Stimulated activated CD4-positive, alpha-beta T cell treated with anti-CD3 and anti-CD28 coated beads, Interleukin-4, amount 100 ng/mL, for 1 hour (primary cell): ENCODE data around the gene SNRPA.
A peak's percentile ranks its signal among the peaks of the same experiment; 100 is the strongest.
"Not testable (repeated sequence)": the region's sequence is repeated elsewhere in the genome, so short reads cannot be mapped to it uniquely, and the experiment has no call there.

Source experiments
- DNase-seq: peaks from one replicate; pipeline ENCODE4 v3.0.0-alpha.2; 2020

SNRPA gene

DNA sequence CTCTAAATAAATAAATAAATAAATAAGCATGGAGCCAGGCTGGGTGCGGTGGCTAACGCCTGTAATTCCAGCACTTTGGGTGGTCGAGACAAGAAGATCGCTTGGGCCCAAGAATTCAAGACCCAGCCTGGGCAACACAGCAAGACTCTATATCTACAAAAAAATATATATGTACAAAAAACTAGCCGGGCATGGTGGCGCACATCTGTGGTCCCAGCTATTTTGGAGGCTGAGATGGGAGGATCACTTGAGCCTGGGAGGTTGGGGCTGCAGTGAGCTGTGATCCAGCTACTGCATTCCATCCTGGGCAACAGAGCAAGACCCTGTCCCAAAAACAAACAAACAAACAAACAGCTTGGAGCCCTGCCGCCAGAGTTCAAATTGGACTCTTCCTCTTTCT is 3.5 kb upstream of the SNRPA start:
- DNase-seq, result no peak

DNA sequence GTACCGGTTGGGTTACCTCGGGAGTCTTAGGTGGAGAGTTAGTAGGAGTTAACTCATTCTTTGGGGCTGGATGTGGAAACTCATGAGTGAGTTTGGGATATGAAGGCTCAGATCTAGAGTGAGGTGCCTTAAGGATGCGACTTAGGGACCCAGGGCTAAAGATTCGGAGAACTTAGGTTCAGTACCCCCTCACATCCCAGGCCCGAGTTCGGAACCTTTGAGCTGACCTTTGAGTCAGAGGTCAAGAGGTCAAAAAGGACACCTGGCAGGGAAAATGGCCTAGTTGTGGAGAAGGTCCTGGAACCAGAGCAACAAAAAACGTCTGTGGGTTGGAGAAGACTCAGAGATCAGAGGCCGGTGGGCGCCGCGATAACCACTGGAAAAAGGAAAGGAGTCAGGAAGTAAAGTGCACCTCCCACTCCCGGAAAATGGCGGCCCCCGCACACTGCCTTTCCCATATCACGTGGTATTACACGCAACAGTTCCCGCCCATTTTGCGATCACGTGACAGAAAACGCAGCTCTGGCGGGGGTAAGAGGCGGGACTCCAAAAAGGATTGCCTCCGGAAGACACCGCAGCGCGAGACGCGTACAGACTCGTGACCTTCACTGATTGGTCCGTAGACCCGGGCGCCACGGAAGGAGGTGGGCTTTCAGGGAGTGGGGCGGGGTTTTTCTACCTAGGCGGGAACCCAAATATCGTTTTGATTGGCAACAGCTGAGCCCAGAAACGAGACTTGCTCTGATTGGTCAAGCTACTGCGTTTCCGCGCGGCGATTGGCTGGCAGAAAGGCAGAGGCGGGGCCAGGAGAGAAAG is 737 bp upstream of the SNRPA start, which contains the start of gene ACTMAP:
TSS of gene ACTMAP (minus strand) at position 420 of the 816 bp plus-strand sequence. CDS start 674 bp downstream, outside the sequence.
- DNase-seq, result peak; percentile 97

DNA sequence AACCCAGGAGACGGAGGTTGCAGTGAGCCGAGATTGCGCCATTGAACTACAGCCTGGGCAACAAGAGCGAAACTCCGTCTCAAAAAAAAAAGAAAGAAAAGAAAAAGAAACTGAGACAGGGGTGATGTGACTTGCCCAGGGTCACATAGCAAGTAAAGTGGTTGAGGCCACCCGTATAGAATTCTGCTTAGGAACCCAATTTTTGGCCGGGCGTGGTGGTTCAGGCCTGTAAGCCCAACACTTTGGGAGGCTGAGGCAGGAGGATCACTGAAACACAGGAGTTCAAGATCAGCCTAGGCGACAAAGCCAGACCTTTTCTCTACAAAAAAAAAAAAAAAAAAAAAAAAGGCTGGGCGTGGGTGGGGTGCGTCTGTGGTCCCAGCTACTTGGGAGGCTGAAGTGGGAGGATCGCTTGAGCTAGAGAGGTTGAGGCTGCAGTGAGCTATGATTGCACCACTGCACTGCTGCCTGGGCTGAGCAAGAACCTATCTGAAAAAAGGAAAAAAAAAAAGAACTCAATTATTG is 1.3 kb downstream of the SNRPA start:
- no peak for DNase-seq

DNA sequence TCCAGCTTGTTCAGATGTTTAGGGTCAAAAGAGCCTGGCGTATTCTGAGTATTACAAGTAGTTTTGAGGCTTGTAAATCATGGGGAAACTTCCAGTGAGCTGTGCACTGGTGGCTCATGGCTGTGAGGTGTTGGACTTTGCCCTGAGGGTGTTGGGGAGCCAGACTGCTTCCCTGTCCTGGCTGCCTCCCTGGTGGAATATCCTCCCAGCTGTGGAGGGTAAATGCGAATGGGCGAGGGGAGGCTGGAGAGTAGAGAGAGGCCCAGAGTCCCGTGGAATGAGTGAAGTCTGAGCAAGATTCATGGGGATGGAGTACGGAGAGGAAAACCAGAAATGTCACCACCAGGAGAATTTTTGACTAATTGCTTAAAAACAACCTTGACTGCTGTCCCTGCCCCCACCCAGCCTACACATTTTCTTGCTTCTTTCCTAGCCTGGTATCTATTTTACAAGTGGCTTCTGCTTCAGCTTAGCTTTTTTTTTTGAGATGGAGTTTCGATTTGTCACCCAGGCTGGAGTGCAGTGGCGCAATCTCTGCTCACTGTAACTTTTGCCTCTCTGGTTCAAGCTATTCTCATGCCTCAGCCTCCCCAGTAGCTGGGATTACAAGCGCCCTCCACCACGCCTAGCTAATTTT is 3.7 kb downstream of the SNRPA start:
- peak; percentile 68 for DNase-seq

DNA sequence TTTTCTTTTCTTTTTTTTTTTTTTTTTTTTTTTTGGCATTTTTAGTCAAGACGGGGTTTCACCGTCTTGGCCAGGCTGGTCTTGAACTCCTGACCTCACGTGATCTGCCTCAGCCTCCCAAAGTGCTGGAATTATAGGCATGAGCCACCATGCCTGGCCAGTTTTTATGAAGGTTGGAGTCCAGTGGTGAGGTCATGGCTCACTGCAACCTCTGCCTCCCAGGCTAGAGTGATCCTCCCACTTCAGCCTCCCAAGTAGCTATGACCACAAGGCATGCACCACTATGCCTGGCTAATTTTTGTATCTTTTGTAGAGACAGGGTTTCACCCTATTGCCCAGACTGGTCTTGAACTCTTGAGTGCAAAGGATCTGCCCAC is 4.2 kb downstream of the SNRPA start:
- no peak for DNase-seq

DNA sequence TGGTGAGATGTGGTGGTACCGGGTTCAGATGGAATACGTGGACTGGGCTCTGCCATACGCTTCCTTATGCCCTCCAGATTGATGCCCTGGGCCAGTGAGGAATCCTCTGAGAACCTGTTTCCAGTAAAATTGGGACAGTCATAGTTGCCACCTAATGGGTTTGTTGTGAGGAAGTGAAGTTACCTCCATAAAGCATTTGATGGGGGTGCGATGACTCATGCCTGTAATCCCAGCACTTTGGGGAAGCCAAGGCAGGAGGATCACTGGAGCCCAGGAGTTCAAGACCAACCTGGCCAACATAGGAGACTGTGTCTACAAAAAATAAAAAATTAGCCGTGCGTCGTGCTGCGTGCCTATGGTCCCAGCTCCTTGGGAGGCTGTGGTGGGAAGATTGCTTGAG is 4.8 kb downstream of the SNRPA start:
- no peak for DNase-seq

DNA sequence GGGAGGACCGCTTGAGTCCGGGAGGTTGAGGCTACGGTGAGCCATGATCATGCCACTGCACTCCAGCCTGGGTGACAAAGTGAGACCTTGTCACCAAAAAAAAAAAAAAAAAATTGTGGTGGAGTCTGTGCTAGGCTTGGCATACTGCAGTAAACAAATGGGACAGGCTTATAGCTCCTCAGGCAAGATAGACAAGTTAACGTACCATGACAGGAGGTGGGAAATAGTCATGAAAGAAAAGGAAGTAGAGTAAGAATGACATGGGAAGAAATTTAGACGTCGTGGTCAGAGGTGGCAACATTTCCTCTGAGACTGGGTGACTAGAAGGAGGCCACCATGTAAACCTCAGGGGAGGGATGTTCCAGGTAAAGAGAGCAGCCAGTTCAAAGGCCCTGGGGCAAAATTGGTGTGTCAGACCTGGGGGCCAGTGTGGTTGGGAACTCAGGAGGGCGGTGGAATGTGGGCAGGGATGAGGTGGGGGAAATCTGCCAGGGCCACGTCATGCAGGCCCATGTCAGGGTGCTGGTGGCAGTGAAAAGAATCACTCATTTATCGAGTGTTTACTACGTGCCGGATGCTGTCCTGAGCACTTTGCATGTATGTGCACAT is 5.6 kb downstream of the SNRPA start:
- DNase-seq, result peak; percentile 16

DNA sequence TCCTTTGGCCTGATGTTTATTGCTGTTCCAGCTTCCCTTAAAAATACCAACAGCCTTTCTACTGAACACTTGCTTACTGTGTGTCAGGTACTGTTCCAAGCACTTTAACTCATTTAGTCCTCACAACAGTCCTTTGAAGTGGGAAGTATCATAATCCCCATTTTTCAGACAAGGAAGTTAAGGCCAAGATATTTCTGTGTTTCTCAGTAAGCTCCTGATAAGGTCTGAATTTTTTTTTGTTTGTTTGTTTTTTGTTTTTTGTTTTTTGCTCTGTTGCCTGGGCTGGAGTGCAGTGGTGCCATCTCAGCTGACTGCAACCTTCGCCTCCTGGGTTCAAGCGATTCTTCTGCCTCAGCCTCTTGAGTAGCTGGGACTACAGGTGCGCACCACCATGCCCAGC is 7.5 kb downstream of the SNRPA start:
- no peak for DNase-seq

DNA sequence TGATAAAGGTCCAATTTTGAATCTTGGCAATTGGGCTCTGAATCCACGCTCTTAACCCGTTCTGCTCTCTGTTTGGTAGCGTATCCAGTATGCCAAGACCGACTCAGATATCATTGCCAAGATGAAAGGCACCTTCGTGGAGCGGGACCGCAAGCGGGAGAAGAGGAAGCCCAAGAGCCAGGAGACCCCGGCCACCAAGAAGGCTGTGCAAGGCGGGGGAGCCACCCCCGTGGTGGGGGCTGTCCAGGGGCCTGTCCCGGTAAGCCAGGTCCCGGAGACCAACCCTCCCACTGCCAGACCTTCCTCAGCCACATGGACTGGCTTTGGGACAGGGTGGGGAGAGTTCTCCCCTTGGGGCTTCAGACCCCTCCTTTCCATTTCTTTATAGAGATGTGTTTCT is 8.3 kb downstream of the SNRPA start:
- no peak for DNase-seq

DNA sequence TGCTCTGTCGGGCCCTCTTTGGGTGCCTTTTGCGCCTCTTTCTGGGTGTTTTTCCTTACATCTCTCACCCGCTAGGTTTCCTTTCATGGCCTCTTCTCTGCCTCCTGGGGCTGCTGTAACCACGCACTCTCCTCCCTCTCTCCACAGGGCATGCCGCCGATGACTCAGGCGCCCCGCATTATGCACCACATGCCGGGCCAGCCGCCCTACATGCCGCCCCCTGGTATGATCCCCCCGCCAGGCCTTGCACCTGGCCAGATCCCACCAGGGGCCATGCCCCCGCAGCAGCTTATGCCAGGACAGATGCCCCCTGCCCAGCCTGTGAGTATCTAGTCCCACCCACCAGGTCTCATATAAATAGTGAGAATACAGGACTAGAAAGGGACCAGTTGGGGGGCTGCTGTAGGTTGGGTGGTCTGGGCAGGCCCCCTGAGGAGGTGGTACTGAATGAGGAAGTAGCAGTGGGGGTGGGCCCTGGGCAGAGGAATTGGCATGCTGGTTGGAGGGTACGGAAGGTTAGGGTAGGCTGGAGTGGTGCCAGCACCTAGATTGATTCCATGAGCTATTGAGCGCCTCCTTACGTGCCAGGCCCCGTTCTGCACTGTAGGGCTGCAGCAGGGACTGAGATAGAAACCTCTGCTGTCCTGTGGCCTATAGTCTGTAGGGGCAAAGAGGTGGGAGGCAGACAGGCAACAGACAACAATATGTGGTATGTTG is 11.9 kb downstream of the SNRPA start:
- DNase-seq, result no peak

DNA sequence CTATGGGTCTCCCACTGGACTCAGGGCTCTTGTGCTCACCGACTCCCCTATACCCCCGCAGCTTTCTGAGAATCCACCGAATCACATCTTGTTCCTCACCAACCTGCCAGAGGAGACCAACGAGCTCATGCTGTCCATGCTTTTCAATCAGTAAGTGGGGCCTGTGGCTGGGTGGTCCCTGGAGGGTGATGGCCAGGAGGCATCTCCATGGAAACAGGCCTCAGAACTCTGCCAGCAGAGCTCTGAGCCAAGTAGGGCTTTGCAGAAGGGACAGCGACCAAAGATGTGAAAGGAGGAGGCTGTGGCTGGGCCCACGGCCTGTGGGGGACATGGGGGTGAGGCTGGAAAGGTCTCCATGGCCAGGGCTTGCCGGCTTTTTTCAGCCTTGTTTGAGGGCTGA is 12.5 kb downstream of the SNRPA start:
- DNase-seq, result no peak

DNA sequence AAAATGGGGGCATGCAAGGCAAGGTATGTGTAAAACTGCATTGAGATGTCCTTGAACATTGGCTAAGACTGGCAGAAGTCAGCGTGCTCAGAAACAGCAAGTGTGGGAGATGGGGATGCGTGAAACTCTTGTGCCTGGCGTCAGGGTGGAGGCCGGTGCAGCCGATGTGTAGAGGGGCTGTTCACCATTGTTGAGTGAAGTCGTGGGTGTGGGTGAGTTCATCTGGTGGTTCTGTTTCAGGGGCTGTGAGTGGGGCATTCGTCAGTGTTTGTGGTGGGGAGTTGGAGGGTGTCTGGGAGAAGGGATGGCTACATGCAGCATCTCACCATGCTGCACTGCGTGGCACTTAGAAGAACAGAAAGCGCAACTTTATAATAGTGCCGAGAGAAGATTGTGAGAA is 13.0 kb downstream of the SNRPA start:
- no peak for DNase-seq

DNA sequence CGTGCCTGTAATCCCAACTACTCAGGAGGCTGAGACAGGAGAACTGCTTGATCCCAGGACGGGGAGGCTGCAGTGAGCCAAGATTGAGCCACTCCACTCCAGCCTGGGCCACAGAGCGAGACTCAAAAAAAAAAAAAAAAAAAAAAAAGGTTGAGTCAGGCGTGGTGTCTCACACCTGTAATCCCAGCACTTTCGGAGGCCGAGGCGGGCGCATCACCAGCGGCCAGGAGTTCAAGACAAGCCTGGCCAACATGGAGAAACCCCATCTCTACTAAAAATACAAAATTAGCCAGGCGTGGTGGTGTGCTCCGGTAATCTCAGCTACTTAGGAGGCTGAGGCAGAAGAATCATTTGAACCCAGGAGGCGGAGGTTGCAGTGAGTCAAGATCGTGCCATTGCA is 15.4 kb downstream of the SNRPA start:
- DNase-seq, result not testable (repeated sequence)

DNA sequence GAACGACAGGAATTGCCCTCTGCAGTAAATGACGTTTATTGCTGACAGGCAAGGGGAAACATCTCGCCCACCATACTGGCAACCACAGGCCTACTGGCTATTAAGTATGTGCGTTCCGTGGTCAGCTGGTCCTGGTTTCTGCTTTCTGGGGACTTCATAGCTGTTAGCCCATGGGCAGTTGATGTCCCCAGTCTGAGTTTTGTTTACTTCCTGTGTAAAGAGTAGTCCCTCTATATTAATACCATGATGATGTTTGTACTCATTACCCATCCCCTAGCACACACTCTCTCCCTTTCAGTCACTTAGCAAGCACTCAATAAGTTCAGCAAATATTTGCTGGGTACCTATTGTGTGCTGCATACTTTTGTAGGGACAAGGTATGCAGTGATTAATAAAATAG is 17.9 kb downstream of the SNRPA start:
- DNase-seq, result no peak

DNA sequence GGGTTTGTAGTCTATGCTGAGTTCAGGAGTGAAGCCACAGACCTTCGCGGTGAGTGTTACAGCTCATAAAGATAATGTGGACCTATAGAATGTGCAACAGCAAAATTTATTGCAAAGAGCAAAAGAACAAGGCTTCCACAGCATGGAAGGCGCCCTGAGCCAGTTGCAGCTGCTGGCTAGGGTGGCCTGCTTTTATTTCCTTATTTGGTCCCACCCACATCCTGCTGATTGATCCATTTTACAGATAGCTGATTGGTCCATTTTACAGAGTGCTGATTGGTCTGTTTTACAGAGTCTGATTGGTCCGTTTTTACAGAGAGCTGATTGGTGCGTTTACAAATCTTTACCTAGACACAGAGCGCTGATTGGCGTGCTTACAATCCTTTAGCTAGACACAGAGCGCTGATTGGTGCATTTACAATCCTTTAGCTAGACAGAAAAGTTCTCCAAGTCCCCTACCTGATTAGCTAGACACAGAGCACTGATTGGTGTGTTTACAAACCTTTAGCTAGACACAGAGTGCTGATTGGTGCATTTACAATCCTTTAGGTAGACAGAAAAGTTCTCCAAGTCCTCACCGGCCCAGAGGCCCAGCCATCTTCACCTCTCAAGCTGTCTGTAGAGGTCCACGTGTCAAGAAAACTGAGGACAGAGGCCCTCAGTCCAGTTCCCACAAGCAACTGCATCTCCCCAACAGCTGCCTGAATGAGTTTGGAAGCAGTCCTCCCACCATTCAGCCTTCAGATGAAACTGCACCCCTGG is 20.3 kb downstream of the SNRPA start:
- not testable (repeated sequence) for DNase-seq

DNA sequence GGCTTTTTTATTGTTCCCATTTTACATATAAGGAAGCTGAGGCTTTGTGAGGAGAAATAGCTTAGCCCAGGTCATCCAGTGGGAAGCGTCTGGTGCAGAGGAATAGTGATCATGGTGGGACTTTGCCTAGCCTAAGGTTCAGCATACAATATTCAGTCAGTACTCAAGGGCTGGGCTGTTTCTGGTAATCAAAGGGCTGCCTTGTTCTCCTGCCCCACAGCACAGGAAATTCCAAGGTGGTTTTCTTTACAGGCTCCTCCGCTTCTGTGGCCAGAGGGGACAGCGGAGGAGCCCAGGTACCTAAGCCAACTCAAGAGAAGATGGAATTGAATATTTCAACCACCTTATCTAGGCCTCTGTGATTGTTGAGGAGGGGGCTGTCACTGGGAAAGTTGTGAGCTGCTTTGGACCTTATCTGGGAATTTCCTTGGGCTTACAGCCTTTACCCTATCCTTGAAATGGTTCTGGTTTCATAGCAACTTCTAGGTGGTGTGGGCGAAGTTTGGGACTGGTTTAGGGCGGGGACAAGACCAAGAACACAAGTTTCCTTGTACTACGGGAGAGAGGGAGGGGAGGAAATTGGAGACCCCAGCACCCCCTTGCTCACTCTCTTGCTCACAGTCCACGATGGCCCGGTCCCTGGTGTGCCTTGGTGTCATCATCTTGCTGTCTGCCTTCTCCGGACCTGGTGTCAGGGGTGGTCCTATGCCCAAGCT is 24.1 kb downstream of the SNRPA start, which contains the start of gene MIA:
TSS of gene MIA (plus strand) at position 606 of the 716 bp plus-strand sequence. CDS start at position 628, 22 bp downstream.
- no peak for DNase-seq

DNA sequence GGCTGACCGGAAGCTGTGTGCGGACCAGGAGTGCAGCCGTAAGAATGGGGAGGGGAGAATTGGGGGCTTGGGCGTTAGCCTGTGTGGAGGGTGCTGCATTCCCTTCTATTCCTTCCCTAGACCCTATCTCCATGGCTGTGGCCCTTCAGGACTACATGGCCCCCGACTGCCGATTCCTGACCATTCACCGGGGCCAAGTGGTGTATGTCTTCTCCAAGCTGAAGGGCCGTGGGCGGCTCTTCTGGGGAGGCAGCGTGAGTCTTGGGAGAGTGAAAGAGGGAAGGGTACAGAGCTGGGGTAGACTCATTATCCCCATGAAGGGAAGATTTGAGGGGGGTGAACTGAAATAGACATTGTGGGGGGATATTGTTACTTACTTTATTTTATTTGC is 24.6 kb downstream of the SNRPA start:
- DNase-seq, result no peak

DNA sequence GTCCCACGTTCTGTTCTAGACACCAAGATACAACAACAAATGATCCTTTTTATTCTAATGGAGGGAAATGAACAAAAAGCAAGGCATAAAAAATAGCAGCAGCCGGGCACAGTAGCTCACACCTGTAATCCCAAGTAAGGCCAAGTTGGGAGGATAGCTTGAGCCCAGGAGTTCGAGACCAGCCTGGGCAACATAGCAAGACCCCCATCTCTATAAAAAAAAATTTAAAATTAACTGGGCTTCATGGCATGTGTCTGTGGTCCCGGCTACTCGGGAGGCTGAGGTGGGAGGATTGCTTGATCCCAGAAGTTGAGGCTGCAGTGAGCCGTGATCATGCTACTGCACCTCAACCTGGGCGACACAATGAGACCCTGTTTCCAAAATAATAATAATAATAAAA is 25.4 kb downstream of the SNRPA start:
- DNase-seq, result no peak

DNA sequence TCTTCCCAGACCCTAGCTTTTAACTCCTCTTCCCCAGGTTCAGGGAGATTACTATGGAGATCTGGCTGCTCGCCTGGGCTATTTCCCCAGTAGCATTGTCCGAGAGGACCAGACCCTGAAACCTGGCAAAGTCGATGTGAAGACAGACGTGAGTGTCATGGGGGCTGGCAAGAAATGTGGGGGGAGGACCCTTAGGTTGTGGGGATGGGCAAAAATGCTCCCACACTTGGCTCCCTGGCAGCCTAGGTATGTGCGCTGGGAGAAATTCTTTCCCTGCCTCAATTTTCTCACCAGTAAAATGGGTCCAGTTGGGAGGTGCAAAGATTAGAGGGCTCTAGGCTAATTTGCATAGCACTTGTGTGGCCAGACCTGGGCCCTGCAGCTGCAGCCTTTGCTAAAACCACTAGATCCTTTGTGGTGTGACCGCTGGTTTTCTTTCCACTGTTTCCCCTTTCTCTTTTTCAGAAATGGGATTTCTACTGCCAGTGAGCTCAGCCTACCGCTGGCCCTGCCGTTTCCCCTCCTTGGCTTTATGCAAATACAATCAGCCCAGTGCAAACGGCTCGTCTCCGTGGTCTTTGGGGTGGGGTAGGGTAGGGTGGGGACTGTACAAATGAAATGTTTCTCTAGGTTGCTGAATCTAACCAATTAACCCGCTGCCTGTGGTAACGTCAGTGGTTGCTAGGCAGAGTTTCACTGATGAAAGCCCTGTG is 26.1 kb downstream of the SNRPA start:
- peak; percentile 81 for DNase-seq

DNA sequence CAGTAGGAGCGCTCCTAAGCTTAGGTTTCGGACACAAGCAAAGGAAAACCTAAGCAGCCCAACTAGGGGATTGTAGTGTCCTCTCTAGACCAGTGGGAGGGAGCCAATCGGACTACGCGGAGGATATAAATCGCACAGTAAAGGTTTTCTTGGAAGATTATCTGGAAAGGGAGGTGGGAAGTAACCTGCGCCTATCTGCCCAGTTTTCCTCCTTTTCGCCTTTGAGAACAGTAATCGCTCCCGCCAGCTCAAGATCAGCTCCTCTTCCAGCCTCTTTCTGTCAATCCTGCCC is 26.6 kb downstream of the SNRPA start:
- no peak for DNase-seq
